GM23338 (cell line): ENCODE results near the gene LCNL1. TPM values are rescaled to one million over a fixed set of nuclear protein-coding genes. Genes with fewer than 3 reads are reported as not detected.

ENCODE experiments used
- ATAC-seq: fragments of 200-7000 bp; cut with Tn5 transposase; 3 replicates; pipeline ENCODE4 v1.9.1; 2020
- DNase-seq: peaks from one replicate; pipeline ENCODE4 v3.0.0-alpha.2; 2015; ENCODE audit warnings: low spot score
- H2AFZ ChIP-seq: fragments of 200-600 bp; sonication (generic); 2 replicates; pipeline ENCODE4 v1.8.0; 2016; ENCODE audit warnings: antibody characterized with exemption, mild to moderate bottlenecking, moderate library complexity
- H3F3A ChIP-seq: fragments of 200-600 bp; sonication (generic); replicated peaks from 2 replicates; pipeline ENCODE4 v1.8.0; 2017; ENCODE audit warnings: antibody characterized with exemption, mixed run types, low read depth
- H3K27ac ChIP-seq: fragments of 200-600 bp; sonication (generic); 2 replicates; pipeline ENCODE4 v1.6.1; 2016; ENCODE audit warnings: low read depth
- H3K27me3 ChIP-seq: fragments of 200-600 bp; sonication (generic); 2 replicates; pipeline ENCODE4 v1.8.0; 2016; ENCODE audit warnings: mild to moderate bottlenecking, mixed run types, moderate library complexity; ENCODE audit not compliant: insufficient read depth
- H3K36me3 ChIP-seq: fragments of 200-600 bp; sonication (generic); 2 replicates; pipeline ENCODE4 v1.8.0; 2016; ENCODE audit warnings: mild to moderate bottlenecking; ENCODE audit not compliant: insufficient read depth
- H3K4me1 ChIP-seq: fragments of 200-600 bp; sonication (generic); 2 replicates; pipeline ENCODE4 v1.8.0; 2016; ENCODE audit warnings: mild to moderate bottlenecking, moderate library complexity; ENCODE audit not compliant: insufficient read depth
- H3K4me2 ChIP-seq: fragments of 200-600 bp; sonication (generic); 2 replicates; pipeline ENCODE4 v1.7.1; 2017; ENCODE audit warnings: mixed run types
- H3K4me3 ChIP-seq: fragments of 200-600 bp; sonication (generic); 2 replicates; pipeline ENCODE4 v1.6.1; 2016; ENCODE audit warnings: mixed run types
- H3K79me2 ChIP-seq: fragments of 200-600 bp; sonication (generic); replicated peaks from 2 replicates; pipeline ENCODE4 v1.8.0; 2017; ENCODE audit warnings: mild to moderate bottlenecking; ENCODE audit not compliant: insufficient read depth
- H3K9me2 ChIP-seq: fragments of 200-600 bp; sonication (generic); 2 replicates; pipeline ENCODE4 v1.8.0; 2017; ENCODE audit not compliant: insufficient read depth
- H4K20me1 ChIP-seq: fragments of 200-600 bp; sonication (generic); replicated peaks from 2 replicates; pipeline ENCODE4 v1.8.0; 2017; ENCODE audit warnings: mild to moderate bottlenecking; ENCODE audit not compliant: insufficient read depth
- H3K27ac Mint-ChIP-seq: 2 replicates; pipeline ENCODE4 v1.8.0; 2020; ENCODE audit warnings: inconsistent platforms, mild to moderate bottlenecking, moderate library complexity, mixed read lengths
- H3K27me3 Mint-ChIP-seq: 3 replicates; pipeline ENCODE4 v1.8.0; 2022; ENCODE audit warnings: low read depth, mild to moderate bottlenecking, moderate library complexity, mixed read lengths, inconsistent platforms; ENCODE audit not compliant: insufficient read depth, poor library complexity
- H3K36me3 Mint-ChIP-seq: 3 replicates; pipeline ENCODE4 v1.8.0; 2021; ENCODE audit warnings: low read depth, mild to moderate bottlenecking, inconsistent platforms, moderate library complexity, mixed read lengths
- H3K4me1 Mint-ChIP-seq: 3 replicates; pipeline ENCODE4 v1.8.0; 2020; ENCODE audit warnings: mild to moderate bottlenecking, inconsistent platforms, mixed read lengths
- H3K4me3 Mint-ChIP-seq: 3 replicates; pipeline ENCODE4 v1.8.0; 2021; ENCODE audit warnings: moderate library complexity, mild to moderate bottlenecking, inconsistent platforms, mixed read lengths
- H3K9me3 Mint-ChIP-seq: 3 replicates; pipeline ENCODE4 v1.8.0; 2020; ENCODE audit warnings: moderate library complexity, mild to moderate bottlenecking, inconsistent platforms, mixed read lengths
- CREB1 ChIP-seq: fragments of 250-450 bp; sonication (Bioruptor Pico); IDR thresholded peaks from 2 replicates; pipeline ENCODE4 v1.5.0; 2020; ENCODE audit warnings: low read depth, mild to moderate bottlenecking, moderate library complexity
- ETS1 ChIP-seq: IDR thresholded peaks from 2 replicates; pipeline ENCODE4 v1.6.1; 2016; ENCODE audit warnings: antibody characterized with exemption
- JUNB ChIP-seq: IDR thresholded peaks from one replicate; pipeline ENCODE4 v1.6.1; 2016; ENCODE audit warnings: antibody characterized with exemption; ENCODE audit not compliant: unreplicated experiment
- NANOG ChIP-seq: IDR thresholded peaks from 2 replicates; pipeline ENCODE4 v1.6.1; 2016; ENCODE audit warnings: antibody characterized with exemption, borderline replicate concordance
- POLR2AphosphoS5 ChIP-seq: IDR thresholded peaks from 2 replicates; pipeline ENCODE4 v1.6.1; 2016; ENCODE audit warnings: antibody characterized with exemption, low read depth
- REST ChIP-seq: IDR thresholded peaks from one replicate; pipeline ENCODE4 v1.6.1; 2018; ENCODE audit warnings: antibody characterized with exemption; ENCODE audit not compliant: unreplicated experiment
- STAT1 ChIP-seq: IDR thresholded peaks from one replicate; pipeline ENCODE4 v1.6.1; 2016; ENCODE audit warnings: antibody characterized with exemption; ENCODE audit not compliant: unreplicated experiment
- ZNF114 ChIP-seq: fragments of 250-450 bp; sonication (Bioruptor Pico); IDR thresholded peaks from 2 replicates; pipeline ENCODE4 v1.5.0; 2020; ENCODE audit warnings: mild to moderate bottlenecking, moderate library complexity
- ZNF331 ChIP-seq: fragments of 250-450 bp; sonication (Bioruptor Pico); IDR thresholded peaks from 2 replicates; pipeline ENCODE4 v1.5.0; 2020; ENCODE audit warnings: low read depth, mild to moderate bottlenecking, moderate library complexity
- polyA plus RNA-seq: library from polyadenylated mRNA; unstranded; fragments of >200 nt; fragmentation: Nextera tagmentation; extraction: Ambion mirVana; gene quantifications from 2 replicates; pipeline ENCODE4 v1.2.1, GENCODE V29; 2016
- total RNA-seq: library from RNA; depleted of rRNA; stranded (reverse); fragments of >200 nt; shearing (Covaris generic); gene quantifications from 2 replicates; pipeline ENCODE4 v1.2.3, GENCODE V29; 2014

LCNL1 gene
- total and polyA plus RNA-seq, 2 experiments from 2014 or later, result 0.11 TPM; not detected in 1

- no peak overlapping the region for H2AFZ ChIP-seq
- Mint-ChIP-seq H3K36me3 (no peaks in the 10 kb centered on the region; the same call in 2 of the 3 replicates), H3K9me3 (peaks cover 4% of the 10 kb centered on the region; the same call in 2 of the 3 replicates), H3K27me3 (peaks cover 4% of the 10 kb centered on the region), H3K27ac (no peak overlapping the region), H3K4me1 (peaks cover 3% of the 10 kb centered on the region; the same call in 2 of the 3 replicates), H3K4me3 (no peak overlapping the region)
- H3K4me1 ChIP-seq, result peaks cover 5% of the 10 kb centered on the region
- no peaks in the 10 kb centered on the region for H3K27me3 ChIP-seq
- H3F3A ChIP-seq, result no peaks in the 10 kb centered on the region; the same call in 1 of the 2 replicates
- 0 out of 2 replicates have a peak, but pooled peaks cover 6% of the 10 kb centered on the region for H3K9me2 ChIP-seq
- H3K79me2 ChIP-seq, result no peaks in the 10 kb centered on the region
- ATAC-seq (no peak), DNase-seq (peak; percentile 45)
- no peak overlapping the region for H3K27ac ChIP-seq
- TF ChIP-seq STAT1 (no peak), ZNF331 (no peak), CREB1 (CRISPR knock-in tag) (no peak), POLR2AphosphoS5 (no peak)
- no peaks in the 10 kb centered on the region for H3K36me3 ChIP-seq
- no peak overlapping the region for H3K4me3 ChIP-seq
- no peaks in the 10 kb centered on the region for H4K20me1 ChIP-seq
- H3K4me2 ChIP-seq, result no peak overlapping the region
Measured at GRCh38 chr9:136952876-136953770, 29.7 kb upstream of the LCNL1 start.

GRCh38 chr9:136953771-136954269 is 29.0 kb upstream of the LCNL1 start:
- Histone ChIP-seq H3K4me3 (no peak overlapping the region), H3K79me2 (no peaks in the 10 kb centered on the region), H3K27me3 (no peaks in the 10 kb centered on the region), H3F3A (no peaks in the 10 kb centered on the region), H3K4me2 (no peak overlapping the region), H3K4me1 (no peaks in the 10 kb centered on the region; the same call in 1 of the 2 replicates), H3K36me3 (no peaks in the 10 kb centered on the region), H4K20me1 (no peaks in the 10 kb centered on the region), H3K27ac (no peak overlapping the region), H2AFZ (no peak overlapping the region), H3K9me2 (0 out of 2 replicates have a peak, but pooled peaks cover 6% of the 10 kb centered on the region)
- H3K27me3 Mint-ChIP-seq, result peaks cover 7% of the 10 kb centered on the region
- DNase-seq, result no peak
- H3K36me3 Mint-ChIP-seq, result no peaks in the 10 kb centered on the region; the same call in 2 of the 3 replicates
- H3K4me3 Mint-ChIP-seq, result no peak overlapping the region
- peaks cover 4% of the 10 kb centered on the region; the same call in 2 of the 3 replicates for H3K9me3 Mint-ChIP-seq
- ATAC-seq, result no peak
- H3K27ac Mint-ChIP-seq, result no peak overlapping the region
- H3K4me1 Mint-ChIP-seq, result no peaks in the 10 kb centered on the region; the same call in 2 of the 3 replicates
- TF ChIP-seq REST, result no peak
- no peak for TF ChIP-seq NANOG
- TF ChIP-seq CREB1 (CRISPR knock-in tag), result no peak
- TF ChIP-seq ZNF114, result no peak
- TF ChIP-seq ETS1, result no peak
- no peak for TF ChIP-seq POLR2AphosphoS5
- no peak for TF ChIP-seq JUNB
